NCI-H2171 (cell line): ENCODE measurements around the gene B3GNT2.
"Not testable (repeated sequence)": the region's sequence is repeated elsewhere in the genome, so short reads cannot be mapped to it uniquely, and the experiment has no call there.

Source experiments
- DNase-seq: peaks from one replicate; lab custom pipeline; 2025; lab: John Stamatoyannopoulos, UW

The B3GNT2 gene

DNA sequence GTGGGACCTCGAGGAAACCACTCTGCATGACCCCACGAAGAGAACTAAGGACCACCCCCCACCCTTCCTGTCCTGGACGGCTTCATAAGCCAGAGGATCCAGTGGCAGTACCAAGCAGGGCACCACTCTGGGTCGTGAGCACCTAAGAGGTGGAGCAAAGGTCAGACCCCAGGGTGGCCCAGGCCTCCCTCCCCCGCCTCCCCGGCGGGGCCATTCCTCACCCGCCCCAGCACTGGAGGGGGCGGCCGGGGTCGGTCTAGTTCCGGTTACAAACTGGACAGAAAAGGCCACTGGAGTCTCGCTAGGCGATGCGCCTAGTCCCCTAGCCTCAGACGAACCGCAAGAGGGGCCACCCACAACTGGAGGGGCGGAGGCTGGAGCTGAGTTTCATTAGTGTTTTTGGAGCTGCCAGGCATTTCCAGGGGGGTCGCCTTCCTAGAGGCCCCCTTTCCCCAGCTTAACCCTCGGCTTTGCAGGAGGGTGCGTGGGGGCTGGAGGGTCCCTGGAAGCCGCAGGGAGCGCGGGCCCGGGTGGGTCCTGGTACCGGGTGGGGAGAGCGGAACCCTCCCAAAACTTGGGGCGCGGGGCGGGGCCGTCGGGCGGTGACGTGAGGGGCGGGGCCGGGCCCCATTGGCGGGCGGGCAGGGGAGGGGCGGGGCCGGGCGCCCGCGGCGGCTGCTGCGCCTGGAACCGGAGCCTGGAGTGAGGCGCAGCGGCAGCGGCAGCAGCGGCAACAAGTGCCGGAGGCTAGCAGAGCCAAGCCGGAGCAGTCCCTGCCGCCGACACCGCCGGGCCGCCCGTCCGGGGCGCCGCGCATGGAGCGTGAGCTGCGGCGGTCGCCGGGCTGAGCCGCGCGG, at the start of gene B3GNT2:
Gene B3GNT2 (plus strand): TSS at position 695 of the 857 bp plus-strand sequence. CDS start 26,106 bp downstream, outside the sequence.
- DNase-seq = peak; percentile 61

- not testable (repeated sequence) for DNase-seq
Measured at GRCh38 chr2:62146790-62147189, 49.1 kb upstream of the B3GNT2 start.

DNA sequence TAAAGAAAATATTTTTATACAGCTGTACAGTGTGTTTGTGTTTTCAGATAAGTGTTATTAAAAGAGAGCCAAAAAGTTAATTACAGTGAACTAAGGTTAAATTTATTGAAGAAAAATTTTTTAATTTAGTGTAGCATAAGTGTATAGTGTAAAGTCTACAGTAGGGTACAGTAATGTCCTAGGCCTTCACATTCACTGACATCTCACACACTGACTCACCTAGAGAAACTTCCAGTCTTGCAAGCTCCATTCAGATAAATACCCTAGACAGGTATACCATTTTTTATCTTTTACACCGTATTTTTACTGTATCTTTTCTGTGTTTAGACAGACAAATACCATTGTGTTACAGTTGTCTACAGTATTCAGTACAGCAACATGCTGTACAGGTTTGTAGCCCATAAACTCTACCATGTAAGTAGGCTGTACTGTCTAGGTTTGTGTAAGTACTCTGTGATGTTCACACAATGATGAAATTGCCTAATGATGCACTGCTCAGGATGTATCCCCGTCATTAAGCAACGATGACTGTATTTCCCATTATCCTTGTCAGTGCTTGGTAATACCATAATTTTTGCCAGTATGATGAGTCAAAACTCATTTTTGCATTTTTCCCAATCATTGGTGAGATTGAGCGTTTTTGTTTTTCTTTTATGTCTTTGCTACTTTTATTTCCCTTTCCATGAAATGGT, 48.2 kb upstream of the B3GNT2 start:
- no peak for DNase-seq

- DNase-seq = no peak
Measured at GRCh38 chr2:62149708-62150107, 46.2 kb upstream of the B3GNT2 start.

- no peak for DNase-seq
Measured at GRCh38 chr2:62150597-62151305, 45.2 kb upstream of the B3GNT2 start.

GRCh38 chr2:62151306-62151638, 44.6 kb upstream of the B3GNT2 start:
- no peak for DNase-seq

DNA sequence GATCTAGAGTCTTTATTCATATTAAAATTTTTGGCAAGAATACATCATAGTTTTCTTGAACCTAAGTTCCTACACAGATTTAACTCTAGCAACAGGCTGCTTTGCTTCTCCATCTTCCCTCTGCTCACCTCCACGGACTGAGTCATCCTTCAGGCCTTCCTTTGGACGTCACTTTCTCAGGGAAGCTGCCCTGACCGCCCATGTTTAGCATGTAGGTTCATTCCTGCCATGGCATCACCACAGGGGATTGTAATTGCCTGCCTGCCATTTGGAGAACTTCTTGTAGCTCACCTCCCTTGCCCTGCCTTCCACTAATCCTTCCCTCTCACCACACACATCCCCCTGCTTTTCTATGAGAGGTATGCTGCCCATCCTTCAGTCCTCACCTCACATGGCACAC, 43.9 kb upstream of the B3GNT2 start:
- DNase-seq = no peak

- no peak for DNase-seq
Measured at GRCh38 chr2:62156861-62157496, 38.9 kb upstream of the B3GNT2 start.

- DNase-seq = no peak
Measured at GRCh38 chr2:62158444-62159121, 37.3 kb upstream of the B3GNT2 start.

- not testable (repeated sequence) for DNase-seq
Measured at GRCh38 chr2:62160691-62161090, 35.2 kb upstream of the B3GNT2 start.

DNA sequence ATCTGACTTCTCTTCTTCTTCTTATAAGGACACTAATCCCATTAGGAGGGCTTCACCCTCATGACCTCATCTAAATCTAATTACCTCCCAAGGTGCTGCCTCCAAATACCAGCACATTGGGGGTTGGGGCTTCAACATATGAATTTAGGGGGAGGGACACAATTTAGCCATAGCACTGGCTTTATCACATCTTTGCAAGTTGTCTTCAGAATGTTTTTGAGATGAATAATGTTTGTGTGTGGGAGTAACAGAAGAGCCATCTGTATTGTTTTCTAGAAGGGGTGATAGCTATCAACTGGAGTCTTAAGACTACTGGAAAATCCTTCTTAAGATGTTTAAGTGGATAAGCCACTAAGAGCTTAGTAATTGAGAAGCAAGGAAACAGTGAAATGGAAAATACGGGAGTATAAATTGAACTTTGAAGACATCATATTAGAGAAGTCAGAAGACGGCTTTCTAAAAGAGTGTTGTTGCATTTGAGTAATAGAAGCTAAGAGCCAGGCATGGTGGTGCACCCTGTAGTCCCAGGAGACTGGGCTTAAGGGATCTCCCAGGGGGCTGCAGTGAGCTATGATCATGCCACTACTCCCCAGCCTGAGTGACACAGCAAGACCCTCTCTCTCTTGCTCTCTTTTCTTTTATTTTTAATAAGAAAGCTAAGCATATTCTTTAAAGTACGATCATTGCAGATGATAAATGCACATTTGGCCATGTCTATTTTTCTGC, 32.6 kb upstream of the B3GNT2 start:
- no peak for DNase-seq

DNA sequence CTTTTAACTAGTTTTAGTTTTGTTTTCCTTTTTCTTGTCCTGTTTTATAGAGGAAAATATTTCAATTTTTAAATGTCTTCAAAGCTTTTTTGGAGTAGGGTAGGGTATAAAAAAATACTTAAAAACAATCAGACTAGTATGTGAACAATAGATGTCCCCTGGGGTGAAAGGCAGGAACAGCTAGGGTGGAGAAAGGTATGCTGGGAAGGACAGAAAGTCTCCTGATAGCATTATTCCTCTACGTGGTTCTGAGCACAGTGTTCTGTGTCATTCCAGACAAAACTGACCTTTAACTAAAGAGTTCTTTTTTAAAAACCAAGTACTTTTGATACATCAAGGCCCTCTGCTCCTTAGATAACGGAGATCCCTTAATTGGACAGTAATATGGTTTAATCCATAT, 32.1 kb upstream of the B3GNT2 start:
- DNase-seq = no peak

DNA sequence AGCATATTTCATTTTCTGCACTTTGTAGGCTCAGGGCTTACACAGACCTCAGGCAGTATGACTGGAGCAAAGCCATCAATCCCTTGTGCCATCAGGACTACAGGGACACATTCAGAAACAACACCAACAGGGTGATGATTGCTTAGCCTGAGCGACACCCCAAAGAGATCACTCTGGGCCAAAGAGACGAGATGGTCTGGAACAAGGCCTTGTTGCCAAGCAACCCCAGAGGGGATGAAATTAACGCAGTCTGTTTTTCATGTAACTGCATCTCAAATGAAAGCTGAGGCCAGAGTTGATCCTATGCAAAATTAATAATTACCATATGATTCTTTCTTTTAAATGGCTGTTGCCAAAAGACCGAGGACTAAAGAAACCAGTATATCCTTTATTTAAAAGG, 20.2 kb upstream of the B3GNT2 start:
- no peak for DNase-seq

- DNase-seq = no peak
Measured at GRCh38 chr2:62176801-62177200, 19.1 kb upstream of the B3GNT2 start.

DNA sequence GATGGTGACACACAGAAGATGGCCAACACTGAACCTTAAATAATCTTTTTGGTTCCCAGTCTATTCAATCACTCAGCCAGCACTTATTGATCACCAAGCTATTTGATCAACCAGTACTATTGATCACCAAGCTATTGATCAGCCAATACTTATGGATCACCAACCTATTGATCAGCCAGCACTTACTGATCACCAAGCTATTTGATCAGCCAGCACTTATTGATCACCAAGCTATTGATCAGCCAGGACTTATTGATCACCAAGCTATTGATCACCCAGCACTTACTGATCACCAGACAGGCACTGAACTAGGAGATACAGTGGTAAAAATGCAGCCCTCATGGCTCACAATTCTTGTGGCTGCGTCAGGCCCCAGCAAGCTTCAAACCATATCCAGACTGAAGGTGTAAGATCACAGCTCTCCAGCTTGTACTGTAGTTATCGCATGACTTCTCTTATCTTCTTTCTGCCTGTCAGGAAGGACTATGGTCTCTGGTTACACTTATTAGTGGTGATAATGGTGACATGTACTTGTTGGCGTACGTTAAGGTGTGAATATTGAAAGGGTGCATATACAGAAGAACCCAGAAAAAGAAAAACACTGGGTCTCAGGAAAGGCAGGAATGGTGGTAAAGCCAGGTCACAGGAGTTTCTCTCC, 18.4 kb upstream of the B3GNT2 start:
- no peak for DNase-seq

DNA sequence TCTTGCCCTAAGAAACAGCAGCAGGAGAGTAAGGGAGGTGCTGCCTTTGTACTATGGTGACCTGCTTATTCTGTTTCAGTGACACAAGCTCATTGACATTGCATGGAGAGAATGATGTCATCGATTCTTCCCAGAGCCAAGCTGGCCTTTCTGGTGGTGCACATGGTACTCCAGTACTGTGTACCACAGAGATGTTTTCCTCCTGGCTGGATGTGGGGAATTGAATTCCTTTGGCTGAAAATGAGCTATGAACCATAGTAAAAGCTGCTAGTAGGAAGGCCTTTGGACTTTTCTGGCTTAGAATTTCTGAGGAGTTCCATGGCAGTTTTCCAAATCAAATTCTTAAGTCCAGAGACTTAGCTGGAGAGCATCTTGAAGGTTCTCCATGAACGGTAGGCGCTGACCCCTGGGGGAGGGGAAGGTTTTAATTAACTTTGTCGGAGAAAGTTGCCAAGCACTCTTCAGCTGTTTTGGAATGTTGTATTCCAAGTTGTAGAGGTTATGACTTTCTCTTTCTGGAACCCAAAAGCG, 17.1 kb upstream of the B3GNT2 start:
- DNase-seq = no peak

DNA sequence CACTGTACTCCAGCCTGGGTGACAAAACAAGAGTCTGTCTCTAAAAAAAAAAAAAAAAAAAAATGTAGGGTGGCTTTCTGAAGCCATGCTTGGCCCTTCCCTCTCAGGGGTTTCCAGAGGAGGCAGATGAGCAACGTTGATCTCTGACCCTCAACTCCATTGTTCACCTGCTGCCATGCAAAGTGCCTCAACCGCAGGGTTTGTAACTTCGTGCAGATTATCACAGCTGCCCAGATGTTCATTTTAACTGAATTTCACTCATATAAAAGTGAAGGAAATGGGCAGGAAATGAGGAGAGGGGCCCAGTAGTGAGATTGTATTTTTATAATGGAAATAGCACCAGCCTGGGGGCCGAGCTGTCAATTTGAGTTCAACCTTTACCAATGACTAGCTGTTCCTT, 14.9 kb upstream of the B3GNT2 start:
- DNase-seq = no peak

GRCh38 chr2:62181843-62182242, 14.1 kb upstream of the B3GNT2 start:
- no peak for DNase-seq

DNA sequence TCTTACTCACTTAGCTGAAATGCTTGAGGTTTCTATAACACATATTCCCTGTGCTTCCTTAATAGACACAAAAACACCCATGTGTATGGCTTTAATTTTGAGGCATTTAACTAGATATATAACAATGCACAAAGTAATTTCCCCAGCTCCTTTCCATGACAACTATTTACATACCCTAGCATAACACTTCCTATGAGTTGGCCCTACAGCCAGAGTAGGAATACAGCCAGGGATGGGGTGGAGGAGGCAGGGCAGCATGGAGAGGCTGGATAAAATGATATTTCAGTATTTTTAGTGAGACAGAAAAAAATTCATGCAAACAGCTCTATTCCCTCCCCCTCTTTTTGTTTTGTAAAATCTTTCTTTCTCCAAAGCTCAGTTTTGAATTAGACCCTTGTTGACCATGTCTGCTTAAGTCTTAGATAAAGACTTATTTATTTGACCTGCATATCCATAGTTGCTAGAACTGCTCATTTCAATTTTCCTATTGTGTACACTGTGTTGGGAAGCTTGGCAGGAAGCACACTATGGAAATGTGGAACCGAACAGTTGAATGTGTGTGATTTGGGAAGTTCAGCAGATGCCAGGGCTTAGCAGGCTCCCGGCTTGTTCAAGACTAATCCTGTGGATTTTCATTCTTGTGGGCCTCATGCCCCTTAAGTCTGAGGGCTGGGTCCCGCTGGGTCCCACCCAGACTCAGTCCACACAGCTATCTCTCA, 11.2 kb upstream of the B3GNT2 start:
- no peak for DNase-seq
